Measurements from ENCODE around the gene PKD1.

PKD1 gene

DNA sequence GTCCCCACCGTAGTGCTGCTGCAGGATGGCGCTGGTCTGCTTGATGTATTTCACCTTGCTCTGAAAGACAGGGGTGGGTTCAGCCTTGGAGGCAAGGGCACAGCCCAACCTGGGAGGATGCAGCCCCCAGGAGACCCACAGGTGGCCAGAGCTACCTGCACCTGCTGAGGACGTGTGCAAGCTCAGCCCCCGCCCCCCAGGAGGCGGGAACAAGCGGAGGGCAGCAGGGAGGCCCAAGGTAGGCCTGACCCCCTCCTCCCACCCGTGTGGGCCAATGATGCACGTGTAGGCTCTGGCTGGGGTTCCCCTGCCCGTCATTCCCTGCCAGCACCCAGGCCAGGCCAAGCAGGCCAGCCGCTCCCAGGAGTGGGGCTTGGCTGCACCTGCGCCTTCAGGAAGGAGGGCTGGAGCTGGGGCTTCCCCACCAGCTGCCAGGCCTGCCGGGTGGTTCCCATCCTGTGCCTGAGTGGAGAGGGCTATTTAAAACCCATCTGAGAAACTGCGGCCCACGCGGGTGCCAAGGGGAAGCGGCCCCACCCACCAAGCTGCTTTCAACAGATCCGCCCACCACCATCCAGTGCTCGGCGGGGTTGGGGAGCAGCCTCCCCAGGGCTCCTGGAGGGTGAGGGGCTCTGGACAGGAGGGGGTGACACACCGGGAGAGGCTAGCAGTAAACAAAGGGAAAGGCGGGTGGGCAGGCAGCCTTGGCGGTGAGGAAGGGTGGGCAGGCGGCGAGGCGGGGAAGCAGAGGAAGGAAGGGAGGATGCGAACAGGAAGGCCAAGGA, 91.8 kb downstream of the PKD1 start:
- DNase-seq = peak; percentile 32

DNA sequence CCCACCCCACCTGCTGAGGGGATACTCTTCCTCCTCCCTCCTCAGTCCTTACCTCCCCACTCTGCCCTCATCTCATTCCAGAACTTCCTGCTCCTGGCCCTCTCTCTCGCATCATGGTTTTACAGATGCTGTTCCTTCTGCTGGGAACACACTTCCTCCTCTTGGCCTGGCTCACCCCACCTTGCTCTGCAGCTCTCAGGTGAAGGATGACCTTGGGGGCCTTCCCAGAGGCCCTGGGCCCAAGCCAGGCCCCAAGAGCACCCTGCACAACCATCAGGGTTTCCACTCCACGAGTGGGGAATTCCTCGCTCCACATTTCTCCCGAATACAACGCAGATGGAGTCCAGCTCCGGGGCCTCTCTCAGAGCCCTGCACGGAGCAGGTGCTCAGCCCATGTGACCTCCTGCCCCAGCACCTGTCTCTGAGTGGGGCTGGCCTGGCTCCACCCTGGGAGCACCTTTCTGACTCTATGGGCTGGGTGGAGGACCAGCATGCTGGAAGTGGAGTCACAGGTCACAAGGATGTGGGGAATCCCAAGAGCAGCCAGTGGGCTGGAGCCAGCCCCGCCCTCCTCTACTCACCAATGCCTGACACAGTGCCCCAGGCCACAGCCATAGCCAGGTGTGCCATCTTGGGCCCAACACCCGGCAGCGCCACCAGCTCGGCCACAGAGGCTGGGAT, 92.6 kb downstream of the PKD1 start:
- DNase-seq = peak; percentile 68

DNA sequence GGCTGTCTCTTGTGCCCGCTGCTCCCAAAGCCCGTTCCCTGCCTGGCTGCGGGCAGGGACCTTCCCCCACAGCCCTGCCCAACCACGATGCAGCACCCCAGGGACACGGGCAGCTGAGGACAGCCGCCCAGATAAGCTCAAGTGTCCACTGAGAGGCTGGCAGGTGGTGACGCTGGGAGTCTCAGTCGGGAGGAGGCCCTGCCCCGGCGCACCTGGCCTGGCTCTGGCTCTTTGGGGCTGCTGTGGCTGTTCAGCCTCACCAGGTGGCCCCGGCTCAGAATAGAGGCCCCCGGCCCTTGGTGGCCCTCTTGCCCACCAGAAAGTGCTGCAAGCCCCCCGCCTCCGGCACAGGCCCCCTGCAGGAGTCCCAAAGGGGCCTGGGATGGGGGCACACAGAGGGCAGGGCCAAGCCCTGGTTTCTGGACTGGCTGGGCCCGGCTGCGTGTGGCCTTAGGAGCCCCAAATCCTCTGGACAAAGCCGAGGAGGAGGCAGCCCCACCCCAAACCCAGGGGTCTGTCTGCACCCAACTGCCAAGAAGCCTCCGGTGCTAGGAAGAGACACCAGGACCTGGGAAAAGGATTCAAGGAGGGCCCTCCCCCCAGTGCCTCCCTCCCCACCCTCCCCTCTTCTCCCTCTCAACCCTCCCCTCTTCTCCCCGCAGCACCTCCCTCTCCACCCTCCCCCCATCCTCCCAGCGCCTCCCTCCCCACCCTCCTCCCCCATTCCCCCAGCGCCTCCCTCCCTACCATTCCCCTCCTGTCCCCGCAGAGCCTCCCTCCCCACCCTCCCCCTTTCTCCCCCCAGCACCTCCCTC, 93.3 kb downstream of the PKD1 start:
- peak; percentile 72 for DNase-seq

DNA sequence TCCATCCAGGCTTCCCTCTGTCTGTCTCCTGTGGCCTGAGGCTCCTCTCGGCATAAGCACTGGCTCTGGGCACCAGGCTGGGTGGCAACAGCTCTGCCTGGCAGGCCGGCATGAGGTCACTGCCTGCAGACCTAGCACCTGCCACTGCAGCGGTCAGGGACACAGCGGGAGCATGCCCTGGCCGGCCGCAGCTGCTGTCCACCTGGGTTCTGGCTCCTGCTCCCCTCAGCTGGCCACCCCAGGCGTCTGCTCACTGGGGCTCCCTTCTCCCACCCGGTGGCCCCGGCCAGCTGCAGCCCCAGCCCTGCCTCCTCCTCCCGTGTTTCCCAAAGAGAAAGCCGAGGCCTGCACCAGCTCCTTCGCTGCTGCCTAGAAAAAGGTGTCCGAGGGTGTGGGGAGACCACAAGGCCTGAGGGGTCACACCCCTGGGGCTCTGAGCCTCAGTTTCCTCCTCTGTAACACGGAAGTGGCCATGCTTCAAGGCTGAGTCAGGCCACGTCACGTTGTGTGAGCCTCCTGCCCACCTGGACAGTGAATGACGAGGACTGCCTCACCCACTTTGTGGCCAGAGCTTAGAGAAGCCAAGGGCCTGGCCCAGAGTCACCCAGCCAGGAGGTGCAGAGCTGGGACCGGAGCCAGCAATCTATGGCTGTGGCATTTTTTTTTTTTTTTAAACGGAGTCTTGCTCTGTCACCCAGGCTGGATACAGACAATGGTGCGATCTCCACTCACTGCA, 94.7 kb downstream of the PKD1 start:
- peak; percentile 5 for DNase-seq

DNA sequence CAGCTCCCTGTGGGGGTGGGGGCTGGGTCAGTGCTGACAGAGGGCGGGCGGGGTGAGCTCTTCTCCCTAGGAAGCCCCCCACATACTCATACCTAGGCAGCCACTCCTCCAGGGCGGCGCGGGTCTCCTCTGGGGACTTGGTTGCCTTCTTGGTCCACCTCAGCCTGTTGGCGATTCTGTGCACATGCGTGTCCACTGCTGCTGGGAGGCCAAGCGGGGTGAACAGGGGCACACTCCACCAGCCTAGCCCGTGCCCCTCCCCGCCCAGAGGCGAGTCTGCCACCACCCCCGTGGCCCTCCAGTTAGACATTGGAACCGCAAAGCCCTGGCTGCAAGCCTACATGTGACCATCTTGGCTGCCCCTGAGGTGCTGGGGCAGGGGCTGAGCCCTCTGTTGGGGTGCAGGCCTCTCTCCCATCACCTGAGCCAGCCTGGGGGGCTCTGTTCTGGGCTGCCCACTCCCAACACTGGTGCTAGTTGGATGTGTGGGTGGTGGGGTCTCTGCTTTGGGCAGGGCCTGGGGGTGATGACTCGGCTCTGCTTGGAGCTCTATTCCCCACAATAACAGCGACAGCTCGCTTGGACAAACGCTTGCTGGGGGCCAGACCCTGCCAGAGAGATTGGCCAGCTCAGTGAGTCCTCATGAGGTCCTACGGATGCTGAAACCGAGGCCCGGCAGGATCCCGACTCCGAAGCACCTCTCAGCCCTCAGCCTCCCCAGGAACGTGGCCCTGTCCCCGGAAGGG, 95.5 kb downstream of the PKD1 start:
- DNase-seq = no peak

DNA sequence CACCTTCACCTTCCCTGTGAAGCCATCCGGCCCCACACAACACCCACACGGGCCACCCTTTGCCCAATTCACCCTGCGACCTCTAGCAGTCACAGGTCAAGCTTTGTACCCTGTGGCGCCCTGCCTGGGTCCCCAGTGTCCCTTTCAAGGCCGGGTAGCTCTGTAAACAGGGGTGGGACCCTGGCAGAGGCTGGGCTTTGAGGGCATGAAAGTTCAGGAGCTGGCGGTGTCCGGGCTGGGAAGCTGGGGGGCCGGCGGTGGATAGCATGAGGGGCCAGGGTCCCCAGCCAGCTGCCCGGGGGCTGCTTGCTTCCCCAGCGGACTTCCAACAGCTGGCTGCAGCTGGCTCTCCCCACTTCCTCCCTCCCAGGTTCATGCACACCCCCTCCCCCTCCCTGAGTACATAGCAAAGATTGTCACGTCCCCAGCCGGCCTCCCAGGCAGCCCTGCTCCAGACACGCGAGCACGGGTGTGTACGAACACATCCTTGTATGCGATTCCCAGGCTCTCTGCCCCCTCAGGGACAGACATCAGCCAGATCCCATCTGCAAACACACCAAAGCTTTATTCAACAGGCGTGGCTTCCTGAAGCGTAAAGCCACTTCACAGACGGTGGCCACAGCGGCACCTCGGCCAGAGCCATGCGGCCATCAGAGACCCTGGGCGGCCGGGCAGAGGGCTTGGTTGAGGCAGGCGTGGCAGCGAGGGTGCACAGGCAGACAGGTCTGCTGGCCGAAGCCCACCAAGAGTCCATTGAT, 96.2 kb downstream of the PKD1 start:
- peak; percentile 10 for DNase-seq
